Purkinje cell (primary cell): ENCODE measurements around the gene MCRIP2. TPM values are rescaled to one million over a fixed set of nuclear protein-coding genes. Genes with fewer than 3 reads are reported as not detected.

Experiments
- polyA plus RNA-seq: library from polyadenylated mRNA; unstranded; fragments of >200 nt; fragmentation: Nextera tagmentation; gene quantifications from 2 replicates; pipeline ENCODE4 v1.2.1, GENCODE V29; 2014

MCRIP2 gene, protein sequence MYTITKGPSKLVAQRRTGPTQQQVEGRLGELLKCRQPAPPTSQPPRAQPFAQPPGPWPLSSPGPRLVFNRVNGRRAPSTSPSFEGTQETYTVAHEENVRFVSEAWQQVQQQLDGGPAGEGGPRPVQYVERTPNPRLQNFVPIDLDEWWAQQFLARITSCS
- 3.1 and 7.9 TPM in 2 replicates for polyA plus RNA-seq

DNA sequence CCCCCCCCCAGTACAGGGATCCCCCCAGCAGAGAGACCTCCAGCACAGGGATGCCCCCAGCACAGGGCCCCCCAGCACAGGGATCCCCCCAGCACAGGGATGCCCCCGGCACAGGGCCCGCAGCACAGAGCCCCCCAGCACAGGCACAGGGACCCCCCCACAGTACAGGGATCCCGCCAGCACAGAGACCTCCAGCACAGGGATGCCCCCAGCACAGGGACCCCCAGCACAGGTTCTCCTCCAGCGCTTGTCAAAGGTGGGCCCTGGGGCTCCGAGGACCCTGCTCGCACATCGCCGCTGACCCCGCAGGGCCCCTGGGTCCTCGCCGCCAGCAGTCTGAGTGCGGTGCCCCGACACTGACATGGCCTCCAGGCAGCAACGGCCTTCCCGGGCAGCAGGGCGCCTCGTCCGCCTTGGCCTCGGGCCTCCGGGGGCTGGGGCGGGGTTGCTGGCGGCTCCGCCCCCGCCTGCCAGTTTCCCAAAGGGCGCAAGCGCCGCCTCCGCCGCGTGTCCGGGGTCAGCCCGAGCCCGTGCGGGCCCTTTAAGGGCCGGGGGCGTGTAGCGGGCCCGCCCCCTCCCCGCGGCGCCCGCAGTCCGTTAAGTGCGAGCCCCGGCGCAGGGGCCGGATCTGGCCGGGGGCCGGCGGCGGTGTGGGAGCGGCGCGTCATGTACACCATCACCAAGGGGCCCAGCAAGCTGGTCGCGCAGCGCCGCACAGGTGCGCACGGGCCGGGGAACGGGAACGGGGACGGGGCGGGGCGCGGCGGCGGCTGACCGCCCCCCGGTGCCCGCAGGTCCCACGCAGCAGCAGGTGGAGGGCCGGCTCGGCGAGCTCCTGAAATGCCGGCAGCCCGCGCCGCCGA is at the start of gene MCRIP2:
MCRIP2 (plus strand) TSS at position 503 of the 863 bp plus-strand sequence; CDS start at position 667, 164 bp downstream.

DNA sequence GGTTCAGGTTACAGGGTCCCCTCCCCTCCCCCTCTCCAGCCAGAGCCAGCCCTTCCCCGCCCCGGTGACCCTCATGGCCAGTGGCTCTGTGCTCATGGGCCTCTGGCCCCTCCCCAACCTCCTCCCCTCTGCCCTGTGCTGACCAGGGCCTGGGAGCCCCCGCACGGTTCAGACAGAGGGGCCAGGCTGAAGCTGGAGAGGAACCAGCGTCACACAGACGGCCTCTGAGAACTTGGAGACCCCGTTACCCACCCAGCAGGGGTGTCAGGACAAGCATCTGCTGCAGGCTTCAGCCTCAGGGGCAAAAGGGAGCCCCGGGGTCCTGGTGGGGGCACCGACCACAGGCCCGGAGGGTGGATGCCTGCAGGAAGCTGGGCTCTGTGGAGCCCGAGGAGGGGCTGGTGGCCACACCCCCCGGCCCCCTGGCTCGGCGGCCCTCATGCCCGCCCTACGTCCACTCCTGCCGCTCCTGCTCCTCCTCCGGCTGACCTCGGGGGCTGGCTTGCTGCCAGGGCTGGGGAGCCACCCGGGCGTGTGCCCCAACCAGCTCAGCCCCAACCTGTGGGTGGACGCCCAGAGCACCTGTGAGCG is 10.7 kb upstream of the MCRIP2 start, which contains the start of gene WFIKKN1:
WFIKKN1 (plus strand) TSS at position 171 of the 591 bp plus-strand sequence; CDS start at position 440, 269 bp downstream.

DNA sequence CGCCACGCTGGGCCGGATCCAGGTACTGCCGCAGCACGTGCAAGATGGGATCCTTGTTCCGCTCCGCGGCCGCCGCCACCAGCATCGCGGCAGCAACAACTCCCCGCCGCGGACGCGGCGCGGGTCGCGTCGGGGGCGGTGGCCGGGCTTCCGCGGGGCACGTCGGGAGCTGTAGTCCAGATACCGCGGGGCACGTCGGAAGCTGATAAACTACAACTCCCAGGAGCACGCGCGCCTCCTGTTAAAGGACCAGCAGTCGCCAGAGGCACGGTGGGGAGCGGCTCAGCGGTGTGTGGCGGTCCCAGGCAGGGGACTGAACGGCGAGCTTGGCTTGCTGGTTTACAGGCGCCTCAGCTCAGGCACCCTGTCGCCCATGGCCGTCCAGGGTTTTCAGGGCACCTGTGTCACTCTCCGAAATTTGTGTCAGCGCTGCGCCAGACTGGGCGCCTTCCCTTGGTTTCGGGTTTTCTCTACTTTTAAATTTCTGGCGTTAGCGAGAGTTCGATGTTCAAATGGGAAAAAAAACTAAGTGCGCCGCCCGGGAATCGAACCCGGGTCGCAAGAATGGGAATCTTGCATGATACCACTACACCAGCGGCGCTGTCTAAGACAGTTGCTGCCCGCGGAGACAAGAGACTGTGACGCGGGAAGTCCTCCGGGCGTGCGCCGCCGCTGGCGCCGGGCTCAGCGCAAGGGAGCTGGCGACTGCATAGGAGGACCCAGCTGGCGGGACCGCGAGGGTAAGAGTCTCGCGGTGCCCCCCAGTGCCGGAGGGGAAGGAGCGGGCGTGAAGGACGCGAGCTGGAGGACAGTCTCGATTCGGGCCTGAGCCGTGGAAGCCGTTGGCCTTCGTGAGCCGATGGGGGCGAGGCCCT is 5.2 kb upstream of the MCRIP2 start, which contains the start of gene METTL26:
METTL26 (minus strand) TSS at position 100 of the 875 bp plus-strand sequence; CDS start at position 85, 15 bp downstream.

DNA sequence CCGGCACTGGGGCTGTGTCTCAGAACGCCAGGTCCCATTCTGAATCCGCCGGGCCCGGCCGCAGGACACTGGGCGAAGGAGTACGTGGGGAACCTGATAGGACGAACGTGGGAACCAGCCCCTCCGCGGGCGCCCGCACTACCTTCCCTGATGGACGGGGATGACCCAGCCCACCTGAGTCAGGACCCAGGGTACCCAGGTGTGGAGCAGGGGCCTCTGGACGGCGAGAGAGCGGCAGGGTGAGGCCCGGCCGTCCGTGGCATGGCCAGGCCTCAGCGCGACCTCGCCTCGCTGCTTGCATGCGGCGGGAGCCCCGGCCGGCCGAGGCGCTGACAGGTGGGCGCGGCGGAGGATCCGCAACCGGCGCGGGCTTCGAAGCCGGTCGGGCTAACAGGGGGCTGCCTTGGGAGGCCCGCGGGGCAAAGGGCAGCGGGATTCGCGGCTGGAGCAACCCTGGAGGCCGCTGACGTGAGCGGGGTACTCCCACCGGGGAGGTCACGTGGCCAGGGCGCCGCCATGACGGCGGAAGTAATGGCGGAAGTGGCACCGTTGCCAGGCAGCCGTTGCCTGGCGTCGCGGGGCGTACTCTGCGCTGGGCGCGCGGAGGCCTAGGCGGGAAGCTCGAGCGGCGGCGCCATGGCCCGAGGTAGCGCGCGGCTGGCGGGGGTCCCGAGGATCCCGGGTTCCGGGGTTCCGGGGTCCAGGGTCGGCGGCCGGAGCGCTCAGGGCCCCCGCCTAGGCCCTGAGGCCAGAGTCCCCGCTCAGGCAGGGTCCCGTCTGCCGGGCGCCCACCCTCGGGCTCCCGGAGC is 7.4 kb downstream of the MCRIP2 start, which contains the start of gene WDR90:
WDR90 (plus strand) TSS at position 585 of the 809 bp plus-strand sequence; CDS start at position 637, 52 bp downstream.

DNA sequence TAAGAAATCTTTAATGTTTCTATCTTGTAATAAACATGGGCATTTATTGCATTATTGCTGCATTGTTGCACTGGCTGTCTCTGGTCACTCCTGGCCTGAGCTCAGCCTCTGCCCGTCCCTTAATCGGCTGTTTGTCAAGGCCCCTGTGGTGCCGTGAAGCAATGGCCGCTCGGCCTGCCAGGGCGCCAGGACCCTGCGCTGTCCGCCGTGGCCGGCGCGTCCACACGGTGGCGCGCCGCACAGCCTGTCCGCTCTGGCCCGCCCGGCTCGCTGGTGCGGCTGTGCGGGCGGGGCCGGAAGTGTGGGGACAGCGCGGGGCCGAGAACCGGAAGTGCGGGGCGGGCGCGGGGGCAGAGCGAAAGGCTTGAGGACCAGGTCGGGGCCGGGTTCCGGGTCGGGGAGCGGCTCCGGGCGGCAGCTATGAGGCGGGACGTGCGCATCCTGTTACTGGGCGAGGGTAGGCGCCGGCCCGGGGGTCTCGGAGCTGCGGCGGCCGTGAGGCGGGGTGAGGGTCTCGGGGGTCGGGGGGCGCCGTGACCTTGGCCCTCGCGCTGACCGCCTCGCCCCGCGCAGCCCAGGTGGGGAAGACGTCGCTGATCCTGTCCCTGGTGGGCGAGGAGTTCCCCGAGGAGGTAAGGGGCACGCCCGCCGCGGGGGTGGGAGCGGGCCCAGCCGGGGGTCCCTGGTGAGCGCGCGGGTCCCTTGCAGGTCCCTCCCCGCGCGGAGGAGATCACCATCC is 26.3 kb downstream of the MCRIP2 start, which contains the start of gene RHOT2:
RHOT2 (plus strand) TSS at position 353 of the 739 bp plus-strand sequence; CDS start at position 421, 68 bp downstream.

DNA sequence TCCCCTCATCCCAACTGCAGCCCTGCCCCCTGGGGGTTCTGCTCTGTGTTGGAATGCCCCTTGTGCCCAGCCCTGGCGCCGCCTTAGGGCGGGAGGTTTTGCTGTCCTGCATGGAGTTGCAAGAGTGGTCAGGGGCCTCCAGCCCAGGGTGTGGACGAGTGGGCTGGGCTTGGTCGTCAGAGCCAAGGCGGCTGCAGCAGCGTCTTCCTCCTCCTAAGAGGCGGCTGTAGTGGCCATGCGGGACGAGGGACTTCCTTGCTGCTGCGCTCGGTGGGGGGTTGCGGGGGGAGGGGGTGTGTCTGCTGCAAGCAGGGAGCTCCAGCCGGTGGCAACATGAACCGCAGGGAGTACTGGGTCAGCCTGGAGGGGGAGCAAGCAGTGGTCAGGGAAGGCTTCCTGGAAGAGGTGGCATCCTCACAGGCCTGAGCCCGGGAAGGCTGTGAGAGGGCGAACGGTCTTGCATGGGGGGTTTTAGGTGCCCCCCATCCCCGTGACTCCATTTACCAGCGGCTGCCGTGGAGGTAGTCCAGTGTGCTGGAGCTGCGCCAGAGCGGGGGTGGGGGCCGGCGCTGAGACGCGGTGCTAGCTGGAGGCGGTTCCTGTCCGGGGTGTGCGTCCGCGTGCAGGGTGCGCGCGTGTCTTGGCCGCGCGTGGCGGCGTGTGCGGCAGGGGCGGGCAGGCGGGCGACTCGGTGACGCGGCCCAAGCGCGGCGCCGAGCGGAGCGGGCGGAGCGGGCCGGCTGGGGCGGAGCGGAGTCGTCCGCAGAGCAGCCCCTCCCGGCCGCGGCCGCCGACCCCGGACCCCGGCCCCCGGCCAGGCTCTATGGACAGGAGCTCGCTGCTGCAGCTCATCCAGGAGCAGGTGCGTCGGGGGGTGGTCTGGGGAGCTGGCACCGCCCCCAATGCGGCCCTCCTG is 33.6 kb downstream of the MCRIP2 start, which contains the start of gene RHBDL1:
RHBDL1 (plus strand) TSS at position 704 of the 916 bp plus-strand sequence; CDS start at position 824, 120 bp downstream.

DNA sequence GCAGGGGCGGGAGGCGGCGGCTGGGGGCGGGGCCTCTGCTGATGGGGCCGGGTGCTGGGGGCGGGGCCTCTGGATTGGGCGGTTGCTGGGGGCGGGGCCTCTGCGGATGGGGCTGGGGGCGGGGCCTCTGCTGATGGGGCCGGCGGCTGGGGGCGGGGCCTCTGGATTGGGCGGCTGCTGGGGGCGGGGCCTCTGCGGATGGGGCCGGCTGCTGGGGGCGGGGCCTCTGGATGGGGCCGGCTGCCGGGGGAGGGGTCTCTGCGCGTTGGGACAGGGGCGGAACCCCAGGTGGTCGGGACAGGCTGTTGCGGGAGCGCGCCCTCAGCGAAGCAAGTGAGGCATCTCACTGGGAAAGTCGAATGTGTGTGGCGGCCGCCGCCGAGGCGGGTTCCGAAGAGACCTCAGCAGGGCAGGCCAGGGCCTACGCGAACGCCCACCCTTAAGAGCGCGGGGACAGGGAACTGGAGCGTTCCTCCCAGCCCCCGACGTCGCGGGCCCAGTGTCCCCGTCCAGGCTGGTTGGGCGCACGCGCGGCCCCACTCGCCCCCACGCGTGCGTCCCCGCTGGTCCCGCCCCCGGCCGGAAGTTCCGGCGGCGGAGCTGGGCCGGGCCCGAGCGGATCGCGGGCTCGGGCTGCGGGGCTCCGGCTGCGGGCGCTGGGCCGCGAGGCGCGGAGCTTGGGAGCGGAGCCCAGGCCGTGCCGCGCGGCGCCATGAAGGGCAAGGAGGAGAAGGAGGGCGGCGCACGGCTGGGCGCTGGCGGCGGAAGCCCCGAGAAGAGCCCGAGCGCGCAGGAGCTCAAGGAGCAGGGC is 38.4 kb downstream of the MCRIP2 start, which contains the start of gene STUB1:
STUB1 (plus strand) TSS at position 597 of the 811 bp plus-strand sequence; CDS start at position 713, 116 bp downstream.

DNA sequence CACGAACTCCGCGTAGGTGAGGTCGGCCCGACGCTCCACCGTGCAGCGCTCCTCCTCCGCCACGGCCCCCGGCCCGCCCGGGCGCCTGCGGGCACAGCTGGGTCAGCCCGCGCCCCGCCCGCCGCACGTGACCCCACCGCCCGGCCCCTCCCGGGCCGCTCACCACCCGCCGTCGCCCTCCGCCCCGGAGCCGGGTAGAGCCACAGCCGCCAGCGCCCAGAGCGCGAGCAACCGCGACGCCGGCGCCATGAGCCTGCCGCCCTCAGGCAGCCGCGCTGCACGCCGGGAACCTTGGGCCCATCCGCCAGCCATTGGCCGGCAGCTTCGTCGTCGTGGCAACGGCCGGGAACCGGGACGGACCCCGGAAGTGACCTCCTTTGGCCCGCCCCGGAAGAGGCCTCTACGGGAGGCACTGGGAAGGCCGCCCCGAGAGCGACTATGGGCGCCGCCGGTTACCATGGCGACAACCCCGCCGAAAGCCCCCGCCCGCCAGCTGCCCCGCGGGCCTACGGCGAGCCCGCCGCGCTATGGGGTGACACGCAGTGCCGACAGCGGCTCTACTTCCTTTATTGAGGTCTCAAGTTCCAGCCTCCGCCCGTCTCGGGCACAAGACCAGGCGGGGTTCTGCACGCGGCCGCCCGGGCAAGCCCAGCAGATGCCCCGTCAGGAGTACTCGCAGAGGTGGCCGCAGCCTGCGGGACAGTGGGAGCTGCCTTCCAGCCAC is 42.6 kb downstream of the MCRIP2 start, which contains the start of gene JMJD8:
JMJD8 (minus strand) TSS at position 264 of the 724 bp plus-strand sequence; CDS start at position 249, 15 bp downstream.

Other genes starting within 250 kb of the MCRIP2 start
- gene NME4, start 244.6 kb upstream of the MCRIP2 start, polyA plus RNA-seq, result 3.8 and 4.8 TPM in 2 replicates
- 3.3 and 5.9 TPM in 2 replicates for gene DECR2, start 239.9 kb upstream of the MCRIP2 start, polyA plus RNA-seq
- 1.1 and 1.6 TPM in 2 replicates for gene RAB11FIP3, start 216.2 kb upstream of the MCRIP2 start, polyA plus RNA-seq
- 0.31 and 0.76 TPM in 2 replicates for gene CAPN15, start 114.1 kb upstream of the MCRIP2 start, polyA plus RNA-seq
- not detected in 2 replicates for gene PRR35, start 81.4 kb upstream of the MCRIP2 start, polyA plus RNA-seq
- gene NHLRC4, start 74.8 kb upstream of the MCRIP2 start, polyA plus RNA-seq, result not detected in 2 replicates
- gene PIGQ, start 71.9 kb upstream of the MCRIP2 start, polyA plus RNA-seq, result 0.84 and 1.6 TPM in 2 replicates
- gene RAB40C, start 51.8 kb upstream of the MCRIP2 start, polyA plus RNA-seq, result 0.60 and 4.0 TPM in 2 replicates
- gene WFIKKN1, start 10.8 kb upstream of the MCRIP2 start, polyA plus RNA-seq, result 0.16 and 0.27 TPM in 2 replicates
- 32.5 and 32.9 TPM in 2 replicates for gene METTL26, start 5.5 kb upstream of the MCRIP2 start, polyA plus RNA-seq
- gene WDR90, start 7.5 kb downstream of the MCRIP2 start, polyA plus RNA-seq, result 1.5 and 2.0 TPM in 2 replicates
- gene RHOT2, start 26.3 kb downstream of the MCRIP2 start, polyA plus RNA-seq, result 7.1 and 8.1 TPM in 2 replicates
- 0.89 and 2.3 TPM in 2 replicates for gene RHBDL1, start 33.8 kb downstream of the MCRIP2 start, polyA plus RNA-seq
- gene STUB1, start 38.6 kb downstream of the MCRIP2 start, polyA plus RNA-seq, result 61.7 and 72.9 TPM in 2 replicates
- gene JMJD8, start 42.5 kb downstream of the MCRIP2 start, polyA plus RNA-seq, result 7.3 and 7.9 TPM in 2 replicates
- 0.24 and 0.59 TPM in 2 replicates for gene WDR24, start 48.6 kb downstream of the MCRIP2 start, polyA plus RNA-seq
- gene FBXL16, start 64.0 kb downstream of the MCRIP2 start, polyA plus RNA-seq, result 8.0 and 22.9 TPM in 2 replicates
- gene METRN, start 73.3 kb downstream of the MCRIP2 start, polyA plus RNA-seq, result 0.09 and 0.34 TPM in 2 replicates
- gene ANTKMT, start 79.3 kb downstream of the MCRIP2 start, polyA plus RNA-seq, result 8.9 and 12.8 TPM in 2 replicates
- gene CCDC78, start 84.6 kb downstream of the MCRIP2 start, polyA plus RNA-seq, result not detected in 2 replicates
- gene HAGHL, start 85.3 kb downstream of the MCRIP2 start, polyA plus RNA-seq, result 0.38 and 3.0 TPM in 2 replicates
- 1.2 and 3.4 TPM in 2 replicates for gene CIAO3, start 99.2 kb downstream of the MCRIP2 start, polyA plus RNA-seq
- gene MSLN, start 118.9 kb downstream of the MCRIP2 start, polyA plus RNA-seq, result not detected in 2 replicates
- 2.8 and 5.1 TPM in 2 replicates for gene RPUSD1, start 146.6 kb downstream of the MCRIP2 start, polyA plus RNA-seq
- 0.39 and 1.4 TPM in 2 replicates for gene CHTF18, start 146.8 kb downstream of the MCRIP2 start, polyA plus RNA-seq
- 2,278 and 2,470 TPM in 2 replicates for gene GNG13, start 158.9 kb downstream of the MCRIP2 start, polyA plus RNA-seq